Esophagus squamous epithelium (tissue), 5 donors: ENCODE measurements around the gene GCM1. TPM values are rescaled to one million over a fixed set of nuclear protein-coding genes. Genes with fewer than 3 reads are reported as not detected.

Experiments
- DNase-seq: peaks from one replicate; lab custom pipeline; 2025; lab: John Stamatoyannopoulos, UW
- H3K27ac ChIP-seq, 4 donors: fragments of 200-600 bp; sonication (generic); one replicate each; pipeline ENCODE4 v1.5.1; 2016 to 2019; ENCODE audit warnings: mild to moderate bottlenecking in 1 of 4
- H3K27me3 ChIP-seq, 4 donors: fragments of 200-600 bp; sonication (generic); 1 replicate in 3 of 4; 2 replicates in 1 of 4; pipeline versions ENCODE4 v1.5.1 to v1.6.0; 2017 to 2021; ENCODE audit warnings: antibody characterized with exemption in 1 of 4
- H3K36me3 ChIP-seq, 3 donors: fragments of 200-600 bp; sonication (generic); one replicate each; pipeline ENCODE4 v1.5.1; 2016 to 2019
- H3K4me1 ChIP-seq, 3 donors: fragments of 200-600 bp; sonication (generic); one replicate each; pipeline ENCODE4 v1.5.1; 2017 to 2019
- H3K4me3 ChIP-seq, 4 donors: fragments of 200-600 bp; sonication (generic); 1 replicate in 3 of 4; 2 replicates in 1 of 4; pipeline ENCODE4 v1.5.1; 2016 to 2019; ENCODE audit warnings: mild to moderate bottlenecking in 2 of 4, moderate library complexity in 1 of 4
- H3K9me3 ChIP-seq, 3 donors: fragments of 200-600 bp; sonication (generic); one replicate each; pipeline ENCODE4 v1.5.1; 2016 to 2019
- CTCF ChIP-seq, 6 experiments: fragments of 450-650 bp in 4 of 6; fragments of 200-600 bp in 2 of 6; sonication (generic) in 2 of 6; IDR thresholded peaks; one replicate each; pipeline ENCODE4 v1.5.1; 2016 to 2019; ENCODE audit warnings: antibody characterized with exemption in 6 of 6, mild to moderate bottlenecking in 4 of 6, moderate library complexity in 4 of 6
- POLR2A ChIP-seq, 4 donors: fragments of 450-650 bp; IDR thresholded peaks; one replicate each; pipeline ENCODE4 v1.6.1; 2017; ENCODE audit warnings: antibody characterized with exemption in 4 of 4, mild to moderate bottlenecking in 4 of 4, moderate library complexity in 3 of 4
- WGBS, 2 donors: methylation state at CpG; one replicate each; pipeline ENCODE4 v1.1.5; 2018; 5-methylcytosine and 5-hydroxymethylcytosine counted together
- intact Hi-C: fragments of 100-400 bp; cut with DNase I; formaldehyde crosslinking; loops from one replicate; pipeline ENCODE4 v1.15.0; 2022
- total RNA-seq, 4 donors: library from RNA; depleted of rRNA; stranded (reverse); fragments of >200 nt; gene quantifications; one replicate each; pipeline ENCODE4 v1.1.0, GENCODE V29; 2016
- donor health status: DM: yes; HTN: yes; CAD: no.

GCM1 gene
- total RNA-seq, 4 donors from 2014 or later: 0.08 TPM; not detected in 3

- WGBS, 2 donors: 25 to 37% methylated on average over 4 of the region's 4 CpGs
- H3K4me1 ChIP-seq: peaks cover 0 to 17% (median 0%) of the 10 kb centered on the region in 3 donors
- intact Hi-C loops: no loop called here
- H3K27me3 ChIP-seq: peaks cover 0 to 3% (median 0%) of the 10 kb centered on the region in 4 donors
- H3K9me3 ChIP-seq: peaks cover 0 to 4% (median 0%) of the 10 kb centered on the region in 3 donors
- H3K27ac ChIP-seq: peak overlapping the region in 1 of 4 donors; percentile 32
- H3K4me3 ChIP-seq: no peak overlapping the region
- no peaks in the 10 kb centered on the region for H3K36me3 ChIP-seq
- TF ChIP-seq POLR2A (IDR thresholded peaks at IDR 0.05) (no peak), CTCF (IDR thresholded peaks at IDR 0.05) (no peak)
- DNase-seq: no peak
Measured at GRCh38 chr6:53119772-53120409, 28.8 kb downstream of the GCM1 start.

- H3K36me3 ChIP-seq: no peaks in the 10 kb centered on the region
- DNase-seq: no peak
- peaks cover 0 to 9% (median 0%) of the 10 kb centered on the region in 4 donors for H3K27me3 ChIP-seq
- H3K9me3 ChIP-seq: peaks cover 0 to 4% (median 0%) of the 10 kb centered on the region in 3 donors
- H3K4me3 ChIP-seq: no peak overlapping the region
- TF ChIP-seq POLR2A (IDR thresholded peaks at IDR 0.05) (no peak), CTCF (IDR thresholded peaks at IDR 0.05) (no peak)
- WGBS, 2 donors: 65 to 67% methylated on average over 1 of the region's 1 CpG
- peaks cover 0 to 17% (median 0%) of the 10 kb centered on the region in 3 donors for H3K4me1 ChIP-seq
- no peak overlapping the region for H3K27ac ChIP-seq
- intact Hi-C loops: no loop called here
Measured at GRCh38 chr6:53119349-53119748, 29.3 kb downstream of the GCM1 start.

- H3K4me1 ChIP-seq: peaks cover 0 to 39% (median 10%) of the 10 kb centered on the region in 3 donors
- WGBS, 2 donors: 92 to 100% methylated on average over 2 of the region's 2 CpGs
- intact Hi-C loops: no loop called here
Measured at GRCh38 chr6:53115741-53116140, 32.9 kb downstream of the GCM1 start.

GRCh38 chr6:53115113-53115512, 33.5 kb downstream of the GCM1 start:
- intact Hi-C loops: no loop called here
- TF ChIP-seq POLR2A (IDR thresholded peaks at IDR 0.05) (no peak), CTCF (IDR thresholded peaks at IDR 0.05) (no peak)
- H3K9me3 ChIP-seq: peaks cover 0 to 4% (median 0%) of the 10 kb centered on the region in 3 donors
- peaks cover 0 to 19% (median 0%) of the 10 kb centered on the region in 4 donors for H3K27me3 ChIP-seq
- no peaks in the 10 kb centered on the region for H3K36me3 ChIP-seq
- H3K27ac ChIP-seq: no peak overlapping the region
- DNase-seq: no peak
- peaks cover 0 to 35% (median 10%) of the 10 kb centered on the region in 3 donors for H3K4me1 ChIP-seq
- 92 to 100% methylated on average over 1 of the region's 1 CpG for WGBS, 2 donors
- H3K4me3 ChIP-seq: no peak overlapping the region

More at GRCh38 chr6:53115741-53116140, 32.9 kb downstream of the GCM1 start:
- Histone ChIP-seq H3K4me3 (no peak overlapping the region), H3K36me3 (no peaks in the 10 kb centered on the region), H3K27me3 (peaks cover 0 to 19% (median 0%) of the 10 kb centered on the region in 4 donors), H3K9me3 (peaks cover 0 to 4% (median 0%) of the 10 kb centered on the region in 3 donors), H3K27ac (no peak overlapping the region)
- DNase-seq: no peak
- TF ChIP-seq POLR2A (IDR thresholded peaks at IDR 0.05): no peak
- no peak for TF ChIP-seq CTCF (IDR thresholded peaks at IDR 0.05)

GRCh38 chr6:53113742-53114141, 34.9 kb downstream of the GCM1 start:
- Histone ChIP-seq H3K27me3 (peaks cover 0 to 19% (median 0%) of the 10 kb centered on the region in 4 donors), H3K27ac (peak overlapping the region in 2 of 4 donors; percentile 49 to 53), H3K4me1 (peaks cover 0 to 28% (median 10%) of the 10 kb centered on the region in 3 donors), H3K4me3 (no peak overlapping the region), H3K9me3 (peaks cover 0 to 4% (median 0%) of the 10 kb centered on the region in 3 donors), H3K36me3 (no peaks in the 10 kb centered on the region)
- intact Hi-C loops: no loop called here
- WGBS, 2 donors: 38 to 46% methylated on average over 4 of the region's 4 CpGs
- DNase-seq: no peak
- TF ChIP-seq POLR2A (IDR thresholded peaks at IDR 0.05) (no peak), CTCF (IDR thresholded peaks at IDR 0.05) (no peak)
